Neural progenitor cell (in vitro differentiated cells): ENCODE results near the gene MYO18B.

Experiments used
- EZH2 ChIP-seq: fragments of 200-600 bp; sonication (generic); IDR thresholded peaks from 2 replicates; pipeline ENCODE4 v1.6.1; 2017; ENCODE audit warnings: antibody characterized with exemption, mild to moderate bottlenecking, moderate library complexity
- TF ChIP-seq, protein P1 (sequence below): fragments of 200-600 bp; sonication (generic); IDR thresholded peaks from 2 replicates; pipeline ENCODE4 v1.5.1; 2017; ENCODE audit warnings: antibody characterized with exemption, mild to moderate bottlenecking

DNA sequence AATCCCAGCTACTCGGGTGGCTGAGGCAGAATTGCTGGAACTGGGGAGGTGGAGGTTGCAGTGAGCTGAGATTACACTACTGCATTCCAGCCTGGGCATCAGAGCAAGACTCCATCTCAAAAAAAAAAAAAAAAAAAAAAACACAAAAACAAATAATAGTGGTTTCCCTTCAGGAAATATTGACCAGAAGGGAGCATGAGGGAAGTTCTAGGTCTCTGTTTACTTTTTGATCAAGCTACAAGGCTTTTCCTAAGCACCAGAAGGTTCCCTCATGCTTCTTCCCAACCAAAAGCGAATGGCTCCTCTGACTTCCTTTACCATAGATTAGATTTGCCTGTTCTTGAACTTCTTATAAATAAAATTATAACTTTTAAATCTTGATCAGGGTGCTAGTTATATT lies 18.3 kb downstream of the MYO18B start:
- TF ChIP-seq, protein P1, sequence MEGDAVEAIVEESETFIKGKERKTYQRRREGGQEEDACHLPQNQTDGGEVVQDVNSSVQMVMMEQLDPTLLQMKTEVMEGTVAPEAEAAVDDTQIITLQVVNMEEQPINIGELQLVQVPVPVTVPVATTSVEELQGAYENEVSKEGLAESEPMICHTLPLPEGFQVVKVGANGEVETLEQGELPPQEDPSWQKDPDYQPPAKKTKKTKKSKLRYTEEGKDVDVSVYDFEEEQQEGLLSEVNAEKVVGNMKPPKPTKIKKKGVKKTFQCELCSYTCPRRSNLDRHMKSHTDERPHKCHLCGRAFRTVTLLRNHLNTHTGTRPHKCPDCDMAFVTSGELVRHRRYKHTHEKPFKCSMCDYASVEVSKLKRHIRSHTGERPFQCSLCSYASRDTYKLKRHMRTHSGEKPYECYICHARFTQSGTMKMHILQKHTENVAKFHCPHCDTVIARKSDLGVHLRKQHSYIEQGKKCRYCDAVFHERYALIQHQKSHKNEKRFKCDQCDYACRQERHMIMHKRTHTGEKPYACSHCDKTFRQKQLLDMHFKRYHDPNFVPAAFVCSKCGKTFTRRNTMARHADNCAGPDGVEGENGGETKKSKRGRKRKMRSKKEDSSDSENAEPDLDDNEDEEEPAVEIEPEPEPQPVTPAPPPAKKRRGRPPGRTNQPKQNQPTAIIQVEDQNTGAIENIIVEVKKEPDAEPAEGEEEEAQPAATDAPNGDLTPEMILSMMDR = no peak
- no peak for TF ChIP-seq EZH2
